ENCODE measurements around the gene VAV2.

DNA sequence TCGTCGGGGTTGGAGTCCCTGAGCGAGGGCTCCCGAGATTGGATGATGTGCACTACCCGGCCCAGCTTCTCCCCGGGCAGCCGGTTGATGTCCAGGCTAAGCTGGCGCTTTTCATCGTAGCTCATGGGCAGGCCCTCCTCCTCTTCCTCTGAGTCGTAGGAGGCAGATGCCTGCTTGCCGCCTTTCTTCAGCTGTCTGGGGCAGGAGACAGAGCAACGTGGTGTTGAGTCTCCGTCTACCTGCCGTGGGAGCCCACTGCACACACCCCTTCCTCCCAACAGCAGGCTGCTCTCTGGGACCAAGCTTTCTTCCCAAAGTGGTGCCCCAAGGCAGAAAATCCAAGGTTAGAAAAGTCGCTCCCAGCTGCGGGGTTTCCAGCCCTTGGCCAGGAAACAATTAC is 44.0 kb upstream of the VAV2 start:
- TF ChIP-seq, protein P1, sequence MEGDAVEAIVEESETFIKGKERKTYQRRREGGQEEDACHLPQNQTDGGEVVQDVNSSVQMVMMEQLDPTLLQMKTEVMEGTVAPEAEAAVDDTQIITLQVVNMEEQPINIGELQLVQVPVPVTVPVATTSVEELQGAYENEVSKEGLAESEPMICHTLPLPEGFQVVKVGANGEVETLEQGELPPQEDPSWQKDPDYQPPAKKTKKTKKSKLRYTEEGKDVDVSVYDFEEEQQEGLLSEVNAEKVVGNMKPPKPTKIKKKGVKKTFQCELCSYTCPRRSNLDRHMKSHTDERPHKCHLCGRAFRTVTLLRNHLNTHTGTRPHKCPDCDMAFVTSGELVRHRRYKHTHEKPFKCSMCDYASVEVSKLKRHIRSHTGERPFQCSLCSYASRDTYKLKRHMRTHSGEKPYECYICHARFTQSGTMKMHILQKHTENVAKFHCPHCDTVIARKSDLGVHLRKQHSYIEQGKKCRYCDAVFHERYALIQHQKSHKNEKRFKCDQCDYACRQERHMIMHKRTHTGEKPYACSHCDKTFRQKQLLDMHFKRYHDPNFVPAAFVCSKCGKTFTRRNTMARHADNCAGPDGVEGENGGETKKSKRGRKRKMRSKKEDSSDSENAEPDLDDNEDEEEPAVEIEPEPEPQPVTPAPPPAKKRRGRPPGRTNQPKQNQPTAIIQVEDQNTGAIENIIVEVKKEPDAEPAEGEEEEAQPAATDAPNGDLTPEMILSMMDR (conservative IDR thresholded peaks at IDR 0.05; ENCODE audit: low read depth in 2 of 2): no peak
- TF ChIP-seq, protein P2, sequence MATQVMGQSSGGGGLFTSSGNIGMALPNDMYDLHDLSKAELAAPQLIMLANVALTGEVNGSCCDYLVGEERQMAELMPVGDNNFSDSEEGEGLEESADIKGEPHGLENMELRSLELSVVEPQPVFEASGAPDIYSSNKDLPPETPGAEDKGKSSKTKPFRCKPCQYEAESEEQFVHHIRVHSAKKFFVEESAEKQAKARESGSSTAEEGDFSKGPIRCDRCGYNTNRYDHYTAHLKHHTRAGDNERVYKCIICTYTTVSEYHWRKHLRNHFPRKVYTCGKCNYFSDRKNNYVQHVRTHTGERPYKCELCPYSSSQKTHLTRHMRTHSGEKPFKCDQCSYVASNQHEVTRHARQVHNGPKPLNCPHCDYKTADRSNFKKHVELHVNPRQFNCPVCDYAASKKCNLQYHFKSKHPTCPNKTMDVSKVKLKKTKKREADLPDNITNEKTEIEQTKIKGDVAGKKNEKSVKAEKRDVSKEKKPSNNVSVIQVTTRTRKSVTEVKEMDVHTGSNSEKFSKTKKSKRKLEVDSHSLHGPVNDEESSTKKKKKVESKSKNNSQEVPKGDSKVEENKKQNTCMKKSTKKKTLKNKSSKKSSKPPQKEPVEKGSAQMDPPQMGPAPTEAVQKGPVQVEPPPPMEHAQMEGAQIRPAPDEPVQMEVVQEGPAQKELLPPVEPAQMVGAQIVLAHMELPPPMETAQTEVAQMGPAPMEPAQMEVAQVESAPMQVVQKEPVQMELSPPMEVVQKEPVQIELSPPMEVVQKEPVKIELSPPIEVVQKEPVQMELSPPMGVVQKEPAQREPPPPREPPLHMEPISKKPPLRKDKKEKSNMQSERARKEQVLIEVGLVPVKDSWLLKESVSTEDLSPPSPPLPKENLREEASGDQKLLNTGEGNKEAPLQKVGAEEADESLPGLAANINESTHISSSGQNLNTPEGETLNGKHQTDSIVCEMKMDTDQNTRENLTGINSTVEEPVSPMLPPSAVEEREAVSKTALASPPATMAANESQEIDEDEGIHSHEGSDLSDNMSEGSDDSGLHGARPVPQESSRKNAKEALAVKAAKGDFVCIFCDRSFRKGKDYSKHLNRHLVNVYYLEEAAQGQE (IDR thresholded peaks at IDR 0.05; ENCODE audit: unreplicated experiment): no peak
- TF ChIP-seq ZNF114 (CRISPR knock-in tag; IDR thresholded peaks at IDR 0.05): no peak
- TF ChIP-seq EZH2 (IDR thresholded peaks at IDR 0.05; ENCODE audit: low read depth, unreplicated experiment): no peak
- TF ChIP-seq EZH2phosphoT487 (IDR thresholded peaks at IDR 0.05; ENCODE audit: unreplicated experiment): no peak
- no peak for TF ChIP-seq STAT1 (IDR thresholded peaks at IDR 0.05; ENCODE audit: unreplicated experiment)
- no peak for TF ChIP-seq CREB1 (CRISPR knock-in tag; IDR thresholded peaks at IDR 0.05; ENCODE audit: low read depth)
- no peak for TF ChIP-seq ZNF331 (CRISPR knock-in tag; IDR thresholded peaks at IDR 0.05; ENCODE audit: low read depth)
- no peak for TF ChIP-seq POLR2AphosphoS5 (IDR thresholded peaks at IDR 0.05; ENCODE audit: low read depth)
- TF ChIP-seq NANOG (IDR thresholded peaks at IDR 0.05; ENCODE audit: borderline replicate concordance): no peak
- no peak for TF ChIP-seq JUNB (IDR thresholded peaks at IDR 0.05; ENCODE audit: unreplicated experiment)
- TF ChIP-seq, protein P3, sequence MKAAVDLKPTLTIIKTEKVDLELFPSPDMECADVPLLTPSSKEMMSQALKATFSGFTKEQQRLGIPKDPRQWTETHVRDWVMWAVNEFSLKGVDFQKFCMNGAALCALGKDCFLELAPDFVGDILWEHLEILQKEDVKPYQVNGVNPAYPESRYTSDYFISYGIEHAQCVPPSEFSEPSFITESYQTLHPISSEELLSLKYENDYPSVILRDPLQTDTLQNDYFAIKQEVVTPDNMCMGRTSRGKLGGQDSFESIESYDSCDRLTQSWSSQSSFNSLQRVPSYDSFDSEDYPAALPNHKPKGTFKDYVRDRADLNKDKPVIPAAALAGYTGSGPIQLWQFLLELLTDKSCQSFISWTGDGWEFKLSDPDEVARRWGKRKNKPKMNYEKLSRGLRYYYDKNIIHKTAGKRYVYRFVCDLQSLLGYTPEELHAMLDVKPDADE (IDR thresholded peaks at IDR 0.05): no peak
- TF ChIP-seq, protein P4, sequence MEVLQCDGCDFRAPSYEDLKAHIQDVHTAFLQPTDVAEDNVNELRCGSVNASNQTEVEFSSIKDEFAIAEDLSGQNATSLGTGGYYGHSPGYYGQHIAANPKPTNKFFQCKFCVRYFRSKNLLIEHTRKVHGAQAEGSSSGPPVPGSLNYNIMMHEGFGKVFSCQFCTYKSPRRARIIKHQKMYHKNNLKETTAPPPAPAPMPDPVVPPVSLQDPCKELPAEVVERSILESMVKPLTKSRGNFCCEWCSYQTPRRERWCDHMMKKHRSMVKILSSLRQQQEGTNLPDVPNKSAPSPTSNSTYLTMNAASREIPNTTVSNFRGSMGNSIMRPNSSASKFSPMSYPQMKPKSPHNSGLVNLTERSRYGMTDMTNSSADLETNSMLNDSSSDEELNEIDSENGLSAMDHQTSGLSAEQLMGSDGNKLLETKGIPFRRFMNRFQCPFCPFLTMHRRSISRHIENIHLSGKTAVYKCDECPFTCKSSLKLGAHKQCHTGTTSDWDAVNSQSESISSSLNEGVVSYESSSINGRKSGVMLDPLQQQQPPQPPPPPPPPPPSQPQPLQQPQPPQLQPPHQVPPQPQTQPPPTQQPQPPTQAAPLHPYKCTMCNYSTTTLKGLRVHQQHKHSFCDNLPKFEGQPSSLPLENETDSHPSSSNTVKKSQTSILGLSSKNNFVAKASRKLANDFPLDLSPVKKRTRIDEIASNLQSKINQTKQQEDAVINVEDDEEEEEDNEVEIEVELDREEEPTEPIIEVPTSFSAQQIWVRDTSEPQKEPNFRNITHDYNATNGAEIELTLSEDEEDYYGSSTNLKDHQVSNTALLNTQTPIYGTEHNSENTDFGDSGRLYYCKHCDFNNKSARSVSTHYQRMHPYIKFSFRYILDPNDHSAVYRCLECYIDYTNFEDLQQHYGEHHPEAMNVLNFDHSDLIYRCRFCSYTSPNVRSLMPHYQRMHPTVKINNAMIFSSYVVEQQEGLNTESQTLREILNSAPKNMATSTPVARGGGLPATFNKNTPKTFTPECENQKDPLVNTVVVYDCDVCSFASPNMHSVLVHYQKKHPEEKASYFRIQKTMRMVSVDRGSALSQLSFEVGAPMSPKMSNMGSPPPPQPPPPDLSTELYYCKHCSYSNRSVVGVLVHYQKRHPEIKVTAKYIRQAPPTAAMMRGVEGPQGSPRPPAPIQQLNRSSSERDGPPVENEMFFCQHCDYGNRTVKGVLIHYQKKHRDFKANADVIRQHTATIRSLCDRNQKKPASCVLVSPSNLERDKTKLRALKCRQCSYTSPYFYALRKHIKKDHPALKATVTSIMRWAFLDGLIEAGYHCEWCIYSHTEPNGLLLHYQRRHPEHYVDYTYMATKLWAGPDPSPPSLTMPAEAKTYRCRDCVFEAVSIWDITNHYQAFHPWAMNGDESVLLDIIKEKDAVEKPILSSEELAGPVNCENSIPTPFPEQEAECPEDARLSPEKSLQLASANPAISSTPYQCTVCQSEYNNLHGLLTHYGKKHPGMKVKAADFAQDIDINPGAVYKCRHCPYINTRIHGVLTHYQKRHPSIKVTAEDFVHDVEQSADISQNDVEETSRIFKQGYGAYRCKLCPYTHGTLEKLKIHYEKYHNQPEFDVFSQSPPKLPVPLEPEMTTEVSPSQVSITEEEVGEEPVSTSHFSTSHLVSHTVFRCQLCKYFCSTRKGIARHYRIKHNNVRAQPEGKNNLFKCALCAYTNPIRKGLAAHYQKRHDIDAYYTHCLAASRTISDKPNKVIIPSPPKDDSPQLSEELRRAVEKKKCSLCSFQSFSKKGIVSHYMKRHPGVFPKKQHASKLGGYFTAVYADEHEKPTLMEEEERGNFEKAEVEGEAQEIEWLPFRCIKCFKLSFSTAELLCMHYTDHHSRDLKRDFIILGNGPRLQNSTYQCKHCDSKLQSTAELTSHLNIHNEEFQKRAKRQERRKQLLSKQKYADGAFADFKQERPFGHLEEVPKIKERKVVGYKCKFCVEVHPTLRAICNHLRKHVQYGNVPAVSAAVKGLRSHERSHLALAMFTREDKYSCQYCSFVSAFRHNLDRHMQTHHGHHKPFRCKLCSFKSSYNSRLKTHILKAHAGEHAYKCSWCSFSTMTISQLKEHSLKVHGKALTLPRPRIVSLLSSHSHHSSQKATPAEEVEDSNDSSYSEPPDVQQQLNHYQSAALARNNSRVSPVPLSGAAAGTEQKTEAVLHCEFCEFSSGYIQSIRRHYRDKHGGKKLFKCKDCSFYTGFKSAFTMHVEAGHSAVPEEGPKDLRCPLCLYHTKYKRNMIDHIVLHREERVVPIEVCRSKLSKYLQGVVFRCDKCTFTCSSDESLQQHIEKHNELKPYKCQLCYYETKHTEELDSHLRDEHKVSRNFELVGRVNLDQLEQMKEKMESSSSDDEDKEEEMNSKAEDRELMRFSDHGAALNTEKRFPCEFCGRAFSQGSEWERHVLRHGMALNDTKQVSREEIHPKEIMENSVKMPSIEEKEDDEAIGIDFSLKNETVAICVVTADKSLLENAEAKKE (CRISPR knock-in tag; IDR thresholded peaks at IDR 0.05): no peak

Data from GM23338 (cell line).